GM19397 (cell line): ENCODE measurements around the gene ULK1.

Experiments used
- ATAC-seq: cut with Tn5 transposase; IDR thresholded peaks from one replicate; pipeline ENCODE4 v1.9.1; 2021; ENCODE audit warnings: mild to moderate bottlenecking, moderate library complexity; ENCODE audit not compliant: unreplicated experiment

The ULK1 gene

DNA sequence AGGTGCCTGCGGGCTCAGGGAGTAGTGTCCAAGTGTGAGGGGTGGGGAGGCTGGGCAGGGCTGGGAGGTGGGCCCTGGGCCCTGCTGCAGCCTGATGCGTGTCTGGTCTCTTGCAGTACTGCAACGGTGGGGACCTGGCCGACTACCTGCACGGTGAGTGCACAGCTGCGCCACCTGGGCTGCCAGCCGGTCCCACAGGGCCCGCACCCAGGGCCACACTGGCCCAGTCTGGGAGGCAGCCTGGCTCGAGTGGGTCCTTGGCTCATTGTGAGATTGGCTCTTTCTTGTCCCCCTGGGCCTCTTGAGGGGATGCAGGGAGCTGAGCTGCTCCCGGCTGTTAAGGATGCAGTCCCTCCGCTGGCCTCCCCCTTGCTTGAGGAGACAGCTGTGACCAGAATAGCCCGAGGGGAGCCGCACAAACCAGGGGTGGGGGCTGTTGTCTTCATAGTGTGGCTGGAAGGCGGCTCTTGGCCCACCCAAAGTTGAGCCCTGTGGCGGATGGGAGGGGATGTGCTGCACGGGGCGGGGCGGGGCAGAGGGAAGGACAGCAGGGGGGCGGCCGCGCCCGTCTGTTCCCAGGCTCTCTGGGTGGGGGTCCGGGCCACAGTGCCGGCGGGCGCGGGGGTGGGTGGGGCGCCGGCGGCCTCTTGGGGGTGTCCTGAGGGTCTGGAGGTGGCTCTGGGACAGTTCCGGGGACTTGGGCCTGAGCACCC lies 13.1 kb downstream of the ULK1 start:
- ATAC-seq: no peak

DNA sequence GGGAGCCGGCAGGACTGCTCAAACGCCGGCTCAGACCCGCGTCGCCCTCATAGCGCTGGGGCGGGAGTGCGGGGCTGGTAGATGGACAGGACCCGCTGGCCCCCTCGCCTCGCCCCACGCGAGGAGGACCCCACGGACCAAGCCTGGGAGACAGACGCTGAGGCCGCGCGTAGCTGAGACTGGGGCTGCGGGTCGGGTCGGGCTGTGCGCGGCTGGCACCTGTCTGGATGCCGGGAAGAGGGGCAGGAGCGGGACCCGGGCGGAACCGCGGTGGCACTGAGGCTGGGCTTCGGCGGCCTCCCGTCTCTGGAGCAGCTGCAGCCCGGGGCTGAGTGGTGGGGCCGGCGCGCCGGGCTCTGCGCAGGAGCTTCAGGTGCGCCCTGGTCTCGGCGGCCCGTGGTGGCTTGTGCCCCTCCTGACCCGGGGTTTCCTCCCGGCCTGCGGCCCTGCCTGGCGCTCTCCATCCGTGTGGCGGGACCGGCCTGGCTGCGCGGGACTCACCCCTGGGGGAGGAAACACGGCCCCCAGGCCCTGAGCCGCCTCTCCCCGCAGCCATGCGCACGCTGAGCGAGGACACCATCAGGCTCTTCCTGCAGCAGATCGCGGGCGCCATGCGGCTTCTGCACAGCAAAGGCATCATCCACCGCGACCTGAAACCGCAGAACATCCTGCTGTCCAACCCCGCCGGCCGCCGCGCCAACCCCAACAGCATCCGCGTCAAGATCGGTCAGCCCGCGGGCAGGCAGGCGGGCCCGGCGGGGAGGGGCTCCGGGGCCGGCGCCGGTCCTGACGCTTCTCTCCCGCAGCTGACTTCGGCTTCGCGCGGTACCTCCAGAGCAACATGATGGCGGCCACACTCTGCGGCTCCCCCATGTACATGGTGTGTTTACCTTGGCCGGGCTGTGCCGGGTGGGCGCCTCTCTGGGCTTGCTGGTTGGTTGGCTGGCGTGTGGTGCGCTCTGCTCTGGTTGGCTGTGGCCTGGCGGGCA lies 14.0 kb downstream of the ULK1 start:
- no peak for ATAC-seq

DNA sequence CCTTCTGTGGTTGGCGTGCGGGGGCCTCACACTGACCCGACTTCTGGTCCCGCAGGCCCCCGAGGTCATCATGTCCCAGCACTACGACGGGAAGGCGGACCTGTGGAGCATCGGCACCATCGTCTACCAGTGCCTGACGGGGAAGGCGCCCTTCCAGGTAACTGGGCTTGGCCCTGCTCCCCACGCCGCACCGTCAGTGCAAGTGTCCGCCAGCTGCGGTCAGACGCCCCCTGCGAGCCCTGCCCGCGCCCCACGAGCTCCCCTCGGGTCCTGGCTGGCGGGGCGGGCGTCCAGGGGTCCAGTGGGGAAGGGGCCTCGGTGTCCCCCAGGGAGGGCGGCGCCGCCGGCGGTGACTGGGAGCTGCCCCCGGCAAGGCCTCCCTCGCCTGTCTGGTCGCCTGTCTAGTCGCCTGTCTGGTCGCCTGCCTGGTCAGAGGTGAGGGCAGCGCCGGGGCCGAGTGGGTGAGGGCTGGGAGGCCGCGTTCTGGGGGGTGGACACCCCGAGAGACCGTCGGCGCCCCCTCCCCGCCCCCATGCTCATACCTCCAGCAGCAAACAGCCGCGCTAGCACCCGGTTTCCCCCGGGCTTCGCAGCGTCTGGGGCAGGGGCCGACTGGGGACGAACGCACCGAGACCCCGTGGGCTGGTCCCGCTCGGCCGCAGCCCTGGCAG lies 14.8 kb downstream of the ULK1 start:
- no peak for ATAC-seq

DNA sequence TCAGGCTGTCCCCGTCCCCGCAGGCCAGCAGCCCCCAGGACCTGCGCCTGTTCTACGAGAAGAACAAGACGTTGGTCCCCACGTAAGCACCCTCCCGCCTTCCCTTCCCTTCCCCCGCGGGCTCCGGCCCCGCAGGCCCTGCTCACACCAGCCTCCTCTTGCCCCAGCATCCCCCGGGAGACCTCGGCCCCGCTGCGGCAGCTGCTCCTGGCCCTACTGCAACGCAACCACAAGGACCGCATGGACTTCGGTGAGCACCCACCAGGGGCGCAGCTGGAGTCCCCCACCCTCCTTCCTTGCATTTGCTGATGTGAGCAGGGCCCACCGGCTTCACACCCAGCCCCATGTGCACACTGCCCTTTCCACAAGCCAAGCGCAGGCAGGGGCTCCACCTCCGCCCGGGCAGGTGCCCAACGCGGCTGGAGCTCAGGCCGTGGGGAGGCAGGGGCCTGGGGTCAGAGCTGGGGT lies 15.4 kb downstream of the ULK1 start:
- ATAC-seq: no peak

DNA sequence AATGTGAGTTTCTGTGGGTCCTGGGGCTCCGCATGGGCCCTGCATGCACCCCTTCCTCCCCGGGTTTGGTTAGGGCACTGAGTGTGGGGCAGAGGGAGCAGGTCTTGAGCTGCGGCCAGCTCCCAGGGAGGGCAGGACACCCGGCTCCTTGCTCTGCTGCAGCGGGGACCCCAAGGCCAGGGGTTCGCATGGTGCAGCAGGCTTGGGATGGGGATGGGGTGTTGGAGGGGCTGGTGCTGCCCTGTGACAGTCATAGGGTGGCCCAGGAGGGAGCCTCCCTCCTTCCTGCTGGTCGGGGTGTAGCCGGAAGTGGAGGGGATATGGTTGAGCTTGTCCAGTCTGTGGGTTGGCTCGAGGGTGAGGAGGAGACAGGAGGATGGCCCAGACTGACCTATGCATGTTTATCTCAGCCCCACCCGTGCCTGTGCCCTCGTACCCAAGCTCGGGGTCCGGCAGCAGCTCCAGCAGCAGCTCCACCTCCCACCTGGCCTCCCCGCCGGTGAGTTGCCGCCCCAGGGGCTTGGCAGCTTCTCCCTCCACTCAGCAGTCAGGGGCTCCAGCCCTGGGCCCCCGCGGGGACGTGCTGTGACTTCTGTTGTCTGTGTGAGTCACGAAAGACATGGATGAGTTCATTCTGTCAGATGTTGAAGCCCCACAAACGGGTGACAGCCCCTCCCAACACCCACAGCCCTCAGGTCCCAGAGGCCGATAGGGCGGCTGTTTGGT lies 16.0 kb downstream of the ULK1 start:
- ATAC-seq: no peak

DNA sequence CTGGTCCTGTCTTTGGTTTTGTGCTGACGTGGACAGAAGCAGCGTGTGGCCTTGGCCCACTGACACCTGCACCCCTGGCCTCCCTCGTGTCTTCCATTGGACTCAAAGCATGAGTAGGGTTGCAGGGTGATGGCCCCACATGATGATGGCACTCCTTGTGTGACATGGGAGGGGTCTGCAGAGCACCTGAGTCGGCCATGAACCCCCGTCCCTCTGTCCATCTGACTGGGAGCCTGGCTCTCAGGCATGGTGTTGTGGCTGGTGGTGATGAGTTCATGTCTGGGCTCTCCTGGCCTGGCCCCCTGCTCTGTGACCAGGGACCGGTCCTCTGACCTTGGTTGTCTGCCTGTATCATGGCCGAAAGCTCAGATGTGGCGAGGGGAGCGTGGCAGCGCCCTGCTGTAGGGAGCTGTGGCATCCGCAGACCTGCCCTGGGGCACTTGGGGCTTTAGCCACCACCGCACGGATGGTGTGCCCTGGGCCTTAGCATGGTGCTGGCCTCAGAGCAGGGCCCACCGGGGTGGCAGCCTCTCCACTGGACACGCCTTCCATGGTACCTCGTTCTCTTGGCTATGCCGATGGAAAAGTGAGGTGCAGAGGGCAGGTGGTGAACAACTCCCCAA lies 16.7 kb downstream of the ULK1 start:
- ATAC-seq: no peak

DNA sequence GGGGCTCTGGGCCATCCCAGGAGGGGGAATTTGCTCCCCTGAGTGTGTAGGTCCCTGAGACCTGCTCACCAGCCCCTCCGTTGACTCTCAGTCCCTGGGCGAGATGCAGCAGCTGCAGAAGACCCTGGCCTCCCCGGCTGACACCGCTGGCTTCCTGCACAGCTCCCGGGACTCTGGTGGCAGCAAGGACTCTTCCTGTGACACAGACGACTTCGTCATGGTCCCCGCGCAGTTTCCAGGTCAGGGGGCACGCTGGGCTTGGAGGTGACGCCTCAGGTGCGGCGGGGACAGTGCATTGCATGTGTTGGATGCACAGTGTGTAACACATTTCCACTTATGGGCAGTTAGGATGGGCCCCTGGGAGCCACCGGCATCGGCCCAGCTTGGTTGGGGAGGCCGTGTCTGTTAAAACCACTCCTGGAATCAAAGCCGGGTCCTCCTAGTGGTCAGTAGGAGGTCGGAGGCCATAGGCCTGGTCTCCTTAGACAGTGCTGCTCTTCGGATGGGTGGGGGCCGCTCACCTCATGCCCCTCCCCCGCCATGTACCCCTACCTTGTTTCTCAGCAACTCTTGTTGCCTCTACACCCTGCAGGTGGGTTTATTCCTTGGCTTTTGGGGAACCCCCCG lies 17.5 kb downstream of the ULK1 start:
- ATAC-seq: no peak

DNA sequence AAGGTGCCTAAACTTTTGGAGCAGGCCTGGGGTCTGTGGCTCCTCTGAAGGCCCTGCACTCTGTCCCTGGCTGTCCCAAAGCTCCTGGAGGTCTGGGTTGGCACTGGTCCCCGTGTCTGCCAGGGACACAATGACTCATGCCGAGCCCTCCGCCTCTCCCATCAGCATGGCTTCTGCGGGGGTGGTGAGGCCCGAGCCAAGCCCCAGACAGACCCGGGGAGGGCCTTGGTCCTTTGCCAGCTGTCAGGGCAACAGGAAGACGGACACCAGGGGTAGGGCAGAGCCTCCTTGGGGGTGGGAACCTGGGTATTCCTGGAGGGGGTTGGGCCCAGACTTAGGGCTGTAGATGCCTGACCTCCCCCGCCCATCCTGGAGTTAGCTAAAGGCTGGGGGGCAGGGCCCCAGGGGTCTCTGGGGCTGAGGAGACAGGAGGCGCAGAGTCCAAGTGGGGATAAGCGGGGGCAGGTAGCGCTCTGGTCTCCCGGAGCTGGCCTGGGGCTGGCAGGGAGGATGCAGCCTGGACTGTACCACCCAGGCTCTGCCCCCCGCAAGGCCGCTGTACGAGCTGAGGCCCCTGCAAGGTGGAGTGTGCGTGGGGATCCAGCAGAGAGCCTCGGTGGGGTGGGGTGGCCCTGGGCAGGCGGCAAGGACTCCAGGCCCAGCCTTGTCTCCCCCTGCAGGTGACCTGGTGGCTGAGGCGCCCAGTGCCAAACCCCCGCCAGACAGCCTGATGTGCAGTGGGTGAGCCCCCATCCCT lies 18.3 kb downstream of the ULK1 start:
- no peak for ATAC-seq

DNA sequence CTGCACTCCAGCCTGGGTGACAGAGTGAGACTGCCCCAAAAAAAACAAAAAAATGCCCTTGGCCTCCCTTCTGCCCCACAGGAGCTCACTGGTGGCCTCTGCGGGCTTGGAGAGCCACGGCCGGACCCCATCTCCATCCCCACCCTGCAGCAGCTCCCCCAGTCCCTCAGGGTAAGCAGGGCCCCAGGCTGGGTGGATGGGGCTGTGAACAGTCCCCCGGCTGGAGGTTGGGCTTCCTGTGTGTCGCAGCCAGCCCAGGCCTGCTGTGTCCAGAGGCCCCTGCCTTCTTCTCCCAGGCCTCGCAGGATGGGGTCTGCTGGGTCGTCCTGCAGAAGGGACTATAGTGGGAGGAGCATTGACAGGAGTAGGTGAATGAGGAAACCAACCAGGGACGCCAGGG lies 19.2 kb downstream of the ULK1 start:
- ATAC-seq: no peak

DNA sequence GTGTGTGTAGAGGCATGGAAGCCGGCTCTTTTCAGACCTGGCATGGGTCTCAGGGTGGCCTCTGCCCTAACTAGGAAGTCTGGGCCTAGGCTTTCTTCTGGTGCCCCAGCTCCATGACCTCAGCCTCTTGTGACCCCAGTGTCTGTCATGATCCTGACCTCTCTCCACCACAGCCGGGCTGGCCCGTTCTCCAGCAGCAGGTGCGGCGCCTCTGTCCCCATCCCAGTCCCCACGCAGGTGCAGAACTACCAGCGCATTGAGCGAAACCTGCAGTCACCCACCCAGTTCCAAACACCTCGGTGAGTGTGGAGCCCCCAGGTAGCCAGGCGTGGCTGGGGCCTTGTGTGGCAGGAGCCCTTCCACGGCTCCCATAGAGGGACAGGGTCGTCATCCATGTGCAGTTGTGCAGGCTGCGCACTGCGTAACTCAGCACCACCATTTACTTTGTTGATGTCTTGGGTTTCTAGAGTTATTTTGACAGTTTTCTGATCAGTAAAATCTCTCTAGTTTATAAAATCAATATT lies 19.8 kb downstream of the ULK1 start:
- ATAC-seq: no peak

DNA sequence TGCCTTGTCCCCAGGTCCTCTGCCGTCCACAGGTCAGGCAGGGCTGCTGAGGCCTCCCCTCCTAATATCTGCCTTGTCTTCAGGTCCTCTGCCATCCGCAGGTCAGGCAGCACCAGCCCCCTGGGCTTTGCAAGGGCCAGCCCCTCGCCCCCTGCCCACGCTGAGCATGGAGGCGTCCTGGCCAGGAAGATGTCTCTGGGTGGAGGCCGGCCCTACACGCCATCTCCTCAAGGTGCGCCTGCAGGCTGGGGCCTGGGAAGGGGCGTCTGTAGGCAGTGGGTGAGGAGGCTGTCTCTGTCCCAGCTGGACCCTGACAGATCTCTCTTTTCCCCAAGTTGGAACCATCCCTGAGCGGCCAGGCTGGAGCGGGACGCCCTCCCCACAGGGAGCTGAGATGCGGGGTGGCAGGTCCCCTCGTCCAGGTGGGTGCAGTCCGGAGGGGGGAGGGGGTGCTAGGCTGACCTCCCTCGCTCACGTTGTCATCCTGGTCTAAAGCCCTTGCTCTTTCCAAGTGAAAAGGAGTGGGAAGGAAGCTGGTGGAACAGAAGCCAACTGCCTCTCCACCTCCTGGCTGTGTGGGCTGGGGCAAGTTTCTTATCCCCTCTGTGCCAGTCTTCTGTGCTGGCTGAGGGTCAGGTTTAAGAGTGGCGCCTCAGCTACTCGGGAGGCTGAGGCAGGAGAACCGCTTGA lies 20.7 kb downstream of the ULK1 start:
- no peak for ATAC-seq

DNA sequence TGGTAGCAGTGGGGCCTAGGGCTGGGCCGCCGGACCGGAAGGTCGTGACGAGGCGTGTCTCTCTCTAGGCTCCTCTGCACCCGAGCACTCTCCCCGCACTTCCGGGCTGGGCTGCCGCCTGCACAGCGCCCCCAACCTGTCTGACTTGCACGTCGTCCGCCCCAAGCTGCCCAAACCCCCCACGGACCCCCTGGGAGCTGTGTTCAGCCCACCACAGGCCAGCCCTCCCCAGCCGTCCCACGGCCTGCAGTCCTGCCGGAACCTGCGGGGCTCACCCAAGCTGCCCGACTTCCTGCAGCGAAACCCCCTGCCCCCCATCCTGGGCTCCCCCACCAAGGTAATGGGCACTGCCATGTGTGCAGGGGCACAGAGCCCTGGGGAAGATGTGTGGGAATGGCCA lies 21.4 kb downstream of the ULK1 start:
- no peak for ATAC-seq

DNA sequence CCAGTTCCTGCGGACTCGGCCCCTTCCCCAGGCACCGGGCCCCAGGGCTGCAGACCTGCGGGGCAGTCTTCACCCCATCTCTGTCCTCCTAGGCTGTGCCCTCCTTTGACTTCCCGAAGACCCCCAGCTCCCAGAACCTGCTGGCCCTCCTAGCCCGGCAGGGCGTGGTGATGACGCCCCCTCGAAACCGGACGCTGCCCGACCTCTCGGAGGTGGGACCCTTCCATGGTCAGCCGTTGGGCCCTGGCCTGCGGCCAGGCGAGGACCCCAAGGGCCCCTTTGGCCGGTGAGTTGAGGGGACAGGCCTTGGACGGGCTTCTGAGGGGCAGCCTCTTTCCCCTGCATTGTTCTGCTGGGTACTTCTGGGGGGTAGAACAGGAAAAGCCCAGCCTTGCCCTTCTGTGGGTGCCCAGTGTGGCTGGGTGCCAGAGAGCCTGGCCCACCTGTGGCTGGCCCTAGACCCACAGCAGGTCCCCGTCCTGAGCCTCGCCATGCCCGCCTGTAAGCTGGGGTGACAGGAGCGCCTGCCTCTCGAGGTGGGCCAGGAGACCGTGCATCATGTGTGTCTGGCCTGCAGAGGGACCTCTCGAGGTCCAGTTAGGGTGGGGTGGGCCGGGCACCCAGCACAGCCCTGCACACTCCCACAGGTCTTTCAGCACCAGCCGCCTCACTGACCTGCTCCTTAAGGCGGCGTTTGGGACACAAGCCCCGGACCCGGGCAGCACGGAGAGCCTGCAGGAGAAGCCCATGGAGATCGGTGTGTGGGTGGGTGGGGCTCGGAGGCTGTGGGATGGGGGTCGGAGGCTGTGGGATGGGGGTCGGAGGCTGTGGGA lies 22.1 kb downstream of the ULK1 start:
- ATAC-seq: no peak

DNA sequence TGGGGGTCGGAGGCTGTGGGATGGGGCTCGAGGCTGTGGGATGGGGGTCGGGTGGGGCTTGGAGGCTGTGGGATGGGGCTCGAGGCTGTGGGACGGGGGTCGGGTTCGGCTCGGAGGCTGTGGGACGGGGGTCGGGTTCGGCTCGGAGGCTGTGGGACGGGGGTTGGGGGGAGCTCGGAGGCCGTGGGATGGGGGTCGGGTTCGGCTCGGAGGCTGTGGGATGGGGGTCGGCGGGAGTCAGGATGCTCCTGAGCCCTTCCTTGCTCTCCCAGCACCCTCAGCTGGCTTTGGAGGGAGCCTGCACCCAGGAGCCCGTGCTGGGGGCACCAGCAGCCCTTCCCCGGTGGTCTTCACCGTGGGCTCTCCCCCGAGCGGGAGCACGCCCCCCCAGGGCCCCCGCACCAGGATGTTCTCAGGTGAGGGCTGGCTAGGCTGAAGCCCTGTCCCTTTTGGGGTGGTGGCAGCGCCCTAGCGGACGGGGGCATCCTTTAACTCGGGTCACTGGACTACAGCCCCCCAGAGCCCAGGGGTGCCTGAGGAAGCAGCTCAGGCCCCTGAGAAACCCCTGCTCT lies 22.8 kb downstream of the ULK1 start:
- ATAC-seq: no peak

DNA sequence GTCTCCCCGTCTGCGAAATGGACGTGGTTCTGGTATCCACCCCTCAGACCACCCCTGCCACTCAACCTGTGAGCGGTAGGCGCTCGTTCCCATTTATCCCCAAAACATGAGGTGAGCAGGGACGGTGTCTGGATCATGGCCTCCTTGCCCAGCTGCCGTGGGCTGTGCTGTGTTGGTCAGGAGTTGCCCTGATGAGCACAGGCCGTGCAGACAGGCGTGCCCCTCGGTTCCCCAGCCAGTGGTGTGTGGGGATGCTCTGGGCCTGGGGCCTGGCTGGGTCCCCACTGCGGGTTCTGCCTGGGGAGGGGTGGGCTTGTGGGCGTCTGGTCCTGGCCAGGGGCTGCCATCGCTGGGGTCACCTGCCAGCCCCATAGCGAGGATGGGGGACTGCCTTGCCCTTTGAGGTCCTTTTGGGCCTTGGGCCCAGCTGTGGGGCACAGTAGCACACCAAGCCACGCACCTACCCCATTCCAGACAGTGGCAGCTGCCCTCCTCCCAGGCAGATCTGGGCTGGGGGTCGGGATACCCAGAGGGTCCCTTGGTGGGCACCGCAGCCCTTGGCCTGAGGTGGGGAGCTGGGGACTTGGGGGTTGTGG lies 23.4 kb downstream of the ULK1 start:
- no peak for ATAC-seq

DNA sequence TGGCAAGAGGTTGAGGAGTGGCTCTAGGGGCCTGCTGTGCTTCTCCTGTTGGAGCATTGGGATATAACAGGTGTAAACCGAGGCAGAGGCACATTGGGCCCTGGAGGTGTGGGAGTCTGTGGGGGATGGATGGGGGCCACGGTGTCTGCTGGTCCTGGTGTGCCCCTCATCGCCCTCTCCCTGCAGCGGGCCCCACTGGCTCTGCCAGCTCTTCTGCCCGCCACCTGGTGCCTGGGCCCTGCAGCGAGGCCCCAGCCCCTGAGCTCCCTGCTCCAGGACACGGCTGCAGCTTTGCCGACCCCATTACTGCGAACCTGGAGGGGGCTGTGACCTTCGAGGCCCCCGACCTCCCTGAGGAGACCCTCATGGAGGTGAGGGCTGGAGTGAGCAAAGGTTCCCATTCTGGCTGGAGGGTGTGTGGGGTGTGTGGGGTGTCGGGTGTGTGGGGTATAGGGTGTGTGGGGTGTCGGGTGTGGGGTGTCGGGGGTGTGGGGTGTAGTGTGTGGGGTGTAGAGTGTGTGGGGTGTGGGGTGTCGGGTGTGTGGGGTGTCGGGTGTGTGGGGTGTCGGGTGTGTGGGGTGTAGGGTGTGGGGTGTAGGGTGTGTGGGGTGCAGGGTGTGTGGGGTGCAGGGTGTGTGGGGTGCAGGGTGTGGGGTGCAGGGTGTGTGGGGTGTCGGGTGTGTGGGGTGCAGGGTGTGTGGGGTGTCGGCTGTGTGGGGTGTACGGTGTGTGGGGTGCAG lies 24.1 kb downstream of the ULK1 start:
- no peak for ATAC-seq
